Measurements from ENCODE around the gene PRR15L. TPM values are rescaled to one million over a fixed set of nuclear protein-coding genes. Genes with fewer than 3 reads are reported as not detected.

The PRR15L gene
- total and polyA plus RNA-seq, 2 of the 4 experiments (the other 2 are of a cell fraction), result not detected

GRCh38 chr17:47990962-47991731 is 33.5 kb upstream of the PRR15L start:
- Histone ChIP-seq H3K4me1 (ENCODE audit: control insufficient read depth, insufficient read depth, low read length) (peaks cover 9% of the 10 kb centered on the region), H3K23ac (ENCODE audit: low read depth, low read length) (no peak overlapping the region), H2BK15ac (ENCODE audit: low read depth, low read length) (no peak overlapping the region), H2AFZ (replicated peaks; ENCODE audit: low read length, poor library complexity) (peak overlapping the region; percentile 65), H3K9me1 (ENCODE audit: insufficient read depth, low read length) (no peaks in the 10 kb centered on the region), H2BK20ac (ENCODE audit: low read depth, low read length) (no peak overlapping the region), H3K9me3 (ENCODE audit: control insufficient read depth, insufficient read depth, low read length) (no peaks in the 10 kb centered on the region), H3K27ac (ENCODE audit: insufficient read depth, low read length) (no peak overlapping the region), H3K4ac (ENCODE audit: low read depth, low read length) (no peak overlapping the region), H4K20me1 (ENCODE audit: insufficient read depth, low read length) (no peaks in the 10 kb centered on the region), H3K9ac (ENCODE audit: low read depth, low read length) (no peak overlapping the region), H4K5ac (ENCODE audit: low read depth, low read length) (peak overlapping the region; percentile 39; the same call in 1 of the 2 replicates), H3K14ac (replicated peaks; ENCODE audit: low read depth, low read length) (no peak overlapping the region), H2BK120ac (ENCODE audit: low read depth, low read length) (no peak overlapping the region), H4K8ac (ENCODE audit: low read depth in 2 of 2, low read length in 2 of 2) (no peak overlapping the region), H3K56ac (ENCODE audit: extremely low read depth, insufficient read depth, low read length) (no peak overlapping the region), H3K4me3 (ENCODE audit: insufficient read depth, low read depth, low read length) (no peak overlapping the region), H2BK5ac (ENCODE audit: low read depth, low read length, poor library complexity, severe bottlenecking) (no peak overlapping the region), H2AK5ac (ENCODE audit: low read depth, low read length) (no peak overlapping the region), H3K18ac (ENCODE audit: low read depth, low read length) (no peak overlapping the region; the same call in 1 of the 2 replicates), H4K91ac (ENCODE audit: insufficient read depth, low read depth, low read length) (no peak overlapping the region), H3K36me3 (ENCODE audit: control insufficient read depth, insufficient read depth, low read length) (no peaks in the 10 kb centered on the region), H2AK9ac (replicated peaks; ENCODE audit: low read depth, low read length, poor library complexity) (no peak overlapping the region), H3K4me2 (ENCODE audit: low read depth, low read length) (no peak overlapping the region), H3K27me3 (ENCODE audit: control insufficient read depth, insufficient read depth, low read length) (peaks cover 6% of the 10 kb centered on the region; the same call in 1 of the 2 replicates), H3K79me1 (ENCODE audit: low read depth in 1 of 2, low read length in 2 of 2) (no peaks in the 10 kb centered on the region)
- ChIA-PET POLR2A (ENCODE audit: unreplicated experiment) (interaction anchor here (1.0 kb wide), 1 partner anchor 12 kb away, joined by 3 read pairs; no protein-coding TSS in a partner anchor), CTCF (interaction anchor here (1.4 kb wide), 1 partner anchor 12 kb away, joined by 6 read pairs; no protein-coding TSS in a partner anchor)
- BruUV-seq (replicated peaks), result no TSS peak
- dilution Hi-C loops (cut with HindIII; ENCODE audit: low sequenced_read_pairs, unreplicated experiment) (no loop called here), in situ Hi-C loops (cut with MboI; ENCODE audit: low sequenced_read_pairs) (no loop called here), intact Hi-C loops (cut with micrococcal nuclease) (no loop called here)
- TF ChIP-seq CTCF (conservative IDR thresholded peaks at IDR 0.05; ENCODE audit: low read depth, low read length) (no peak), POLR2A (IDR thresholded peaks at IDR 0.05; ENCODE audit: low read depth, low read length) (no peak), CHD1 (IDR thresholded peaks at IDR 0.05; ENCODE audit: low read depth, low read length) (no peak), MAFK (IDR thresholded peaks at IDR 0.05; ENCODE audit: low read depth, low read length) (no peak), RFX5 (IDR thresholded peaks at IDR 0.05; ENCODE audit: low read depth, low read length) (no peak), ELK1 (IDR thresholded peaks at IDR 0.05; ENCODE audit: borderline replicate concordance, low read depth, low read length) (no peak), RCOR1 (IDR thresholded peaks at IDR 0.05; ENCODE audit: insufficient replicate concordance, low read length) (no peak), SMC3 (IDR thresholded peaks at IDR 0.05; ENCODE audit: low read depth, low read length) (no peak), MAZ (IDR thresholded peaks at IDR 0.05; ENCODE audit: borderline replicate concordance, low read depth, low read length) (no peak), NFE2L2 (IDR thresholded peaks at IDR 0.05; ENCODE audit: low read depth, low read length) (no peak)
- 33% methylated on average over 3 of the region's 14 CpGs; no CpG with 5 or more reads in 1 of the 2 experiments for WGBS, 2 experiments (ENCODE audit: extremely low coverage in 2 of 2, insufficient read length in 1 of 2)
- ATAC-seq (ENCODE audit: low read depth) (peak; percentile 67), DNase-seq (peak; percentile 50)
